Astrocyte (in vitro differentiated cells and primary cell): ENCODE results near the gene KLF17. TPM values are rescaled to one million over a fixed set of nuclear protein-coding genes. Genes with fewer than 3 reads are reported as not detected.
"Not testable (repeated sequence)": the region's sequence is repeated elsewhere in the genome, so short reads cannot be mapped to it uniquely, and the experiment has no call there.

ENCODE experiments used
- DNase-seq: peaks from one replicate; pipeline ENCODE4 v3.0.0-alpha.2; 2010; ENCODE audit warnings: low read depth
- FAIRE-seq: peaks from 2 replicates; lab custom pipeline; 2011; peaks lifted over from hg19 to GRCh38; lab: Jason Lieb, UNC
- H2AFZ ChIP-seq: 2 replicates; pipeline ENCODE4 v1.6.0; 2012; ENCODE audit warnings: low read depth, low read length, inconsistent platforms
- H3K27ac ChIP-seq: 2 replicates; pipeline ENCODE4 v1.5.1; 2011; ENCODE audit warnings: low read depth, low read length, inconsistent platforms
- H3K27me3 ChIP-seq: 2 replicates; pipeline ENCODE4 v1.6.0; 2011; ENCODE audit warnings: low read length, inconsistent platforms; ENCODE audit not compliant: insufficient read depth
- H3K36me3 ChIP-seq: 2 replicates; pipeline ENCODE4 v1.5.1; 2011; ENCODE audit warnings: low read length, inconsistent platforms; ENCODE audit not compliant: insufficient read depth
- H3K4me1 ChIP-seq: 2 replicates; pipeline ENCODE4 v1.5.1; 2011; ENCODE audit warnings: low read length, inconsistent platforms; ENCODE audit not compliant: insufficient read depth
- H3K4me2 ChIP-seq: 2 replicates; pipeline ENCODE4 v1.6.0; 2012; ENCODE audit warnings: low read length, inconsistent platforms
- H3K4me3 ChIP-seq: 2 replicates; pipeline ENCODE4 v1.5.1; 2011; ENCODE audit warnings: low read depth, mild to moderate bottlenecking, low read length, inconsistent platforms; ENCODE audit not compliant: insufficient read depth
- H3K79me2 ChIP-seq: 2 replicates; pipeline ENCODE4 v1.6.0; 2012; ENCODE audit warnings: mild to moderate bottlenecking, low read length, inconsistent platforms; ENCODE audit not compliant: insufficient read depth
- H3K9ac ChIP-seq: 2 replicates; pipeline ENCODE4 v1.6.0; 2012; ENCODE audit warnings: mild to moderate bottlenecking, low read length, inconsistent platforms
- H3K9me3 ChIP-seq: 2 replicates; pipeline ENCODE4 v1.5.1; 2012; ENCODE audit warnings: low read depth, mild to moderate bottlenecking, low read length, inconsistent platforms; ENCODE audit not compliant: insufficient read depth
- H4K20me1 ChIP-seq: 2 replicates; pipeline ENCODE4 v1.6.0; 2012; ENCODE audit warnings: low read length, inconsistent platforms; ENCODE audit not compliant: insufficient read depth
- H3K27ac Mint-ChIP-seq: one replicate; pipeline ENCODE4 v1.8.0; 2021; ENCODE audit warnings: mild to moderate bottlenecking, mixed read lengths; ENCODE audit not compliant: unreplicated experiment
- H3K27me3 Mint-ChIP-seq: one replicate; pipeline ENCODE4 v1.8.0; 2021; ENCODE audit warnings: low read depth, mixed read lengths; ENCODE audit not compliant: unreplicated experiment
- H3K36me3 Mint-ChIP-seq: one replicate; pipeline ENCODE4 v1.8.0; 2021; ENCODE audit warnings: low read depth, mixed read lengths; ENCODE audit not compliant: unreplicated experiment
- H3K4me1 Mint-ChIP-seq: one replicate; pipeline ENCODE4 v1.8.0; 2021; ENCODE audit warnings: low read depth, mixed read lengths; ENCODE audit not compliant: unreplicated experiment
- H3K4me3 Mint-ChIP-seq: one replicate; pipeline ENCODE4 v1.8.0; 2021; ENCODE audit warnings: mild to moderate bottlenecking, moderate library complexity, mixed read lengths; ENCODE audit not compliant: unreplicated experiment
- H3K9me3 Mint-ChIP-seq: one replicate; pipeline ENCODE4 v1.8.0; 2021; ENCODE audit warnings: mild to moderate bottlenecking, mixed read lengths; ENCODE audit not compliant: unreplicated experiment
- EZH2 ChIP-seq: IDR thresholded peaks from 2 replicates; pipeline ENCODE4 v1.6.1; 2012; ENCODE audit warnings: mild to moderate bottlenecking, low read length, inconsistent platforms; ENCODE audit not compliant: insufficient read depth
- total RNA-seq: library from RNA; stranded (reverse); gene quantifications from 2 replicates; pipeline ENCODE4 v1.2.1, GENCODE V29; 2021
- TF ChIP-seq, protein P1 (sequence below): IDR thresholded peaks from 2 replicates; pipeline ENCODE4 v1.5.1; 2011; ENCODE audit warnings: low read depth, mild to moderate bottlenecking, inconsistent platforms, low read length, moderate library complexity; ENCODE audit not compliant: insufficient read depth

The KLF17 gene
- total RNA-seq, 1 donor from 2014 or later, result 0.09 TPM

DNA sequence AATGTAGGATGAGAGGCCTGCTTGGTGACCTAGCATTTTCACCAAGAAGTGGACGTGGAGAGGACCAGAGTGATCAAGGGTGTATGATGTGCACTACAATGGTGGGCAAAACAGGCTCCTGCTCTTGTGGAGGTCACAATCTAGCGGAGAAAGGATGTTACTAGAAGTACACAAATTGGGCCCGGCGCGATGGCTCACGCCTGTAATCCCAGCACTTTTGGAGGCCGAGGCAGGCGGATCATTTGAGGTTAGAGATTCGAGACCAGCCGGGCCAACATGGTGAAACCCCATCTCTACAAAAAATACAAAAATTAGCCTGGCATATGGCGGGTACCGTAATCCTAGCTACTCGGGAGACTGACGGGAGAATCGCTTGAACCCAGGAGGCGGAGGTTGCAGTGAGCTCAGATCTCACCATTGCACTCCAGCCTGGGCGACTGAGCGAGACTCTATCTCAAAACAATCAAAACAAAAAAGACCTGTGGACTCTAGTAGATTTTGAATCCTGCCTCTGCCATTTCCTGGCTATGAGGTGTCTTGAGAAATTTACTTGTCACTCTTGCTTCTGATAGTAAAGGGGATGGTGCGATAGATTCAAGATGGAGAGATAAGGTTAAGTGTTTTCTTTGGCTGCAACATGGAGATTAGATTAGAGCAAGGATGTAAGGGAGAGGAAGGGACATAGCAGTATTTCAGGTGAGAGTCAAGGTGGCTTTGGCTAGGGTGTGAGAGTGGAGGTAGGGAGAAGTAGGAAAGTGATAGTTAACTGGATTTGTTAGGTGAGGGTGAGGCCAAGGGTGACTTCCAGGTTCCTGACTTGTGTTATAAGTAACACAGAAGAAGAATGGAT lies 15.7 kb downstream of the KLF17 start:
- H3K36me3 Mint-ChIP-seq, result no peaks in the 10 kb centered on the region
- Histone ChIP-seq H3K9ac (no peak overlapping the region), H3K4me1 (no peaks in the 10 kb centered on the region), H4K20me1 (no peaks in the 10 kb centered on the region), H3K4me2 (no peak overlapping the region), H3K4me3 (no peak overlapping the region), H3K9me3 (no peaks in the 10 kb centered on the region), H3K36me3 (no peaks in the 10 kb centered on the region), H3K79me2 (no peaks in the 10 kb centered on the region), H2AFZ (no peak overlapping the region), H3K27me3 (no peaks in the 10 kb centered on the region), H3K27ac (no peak overlapping the region)
- H3K9me3 Mint-ChIP-seq, result peaks cover 7% of the 10 kb centered on the region
- H3K27me3 Mint-ChIP-seq, result peaks cover 10% of the 10 kb centered on the region
- DNase-seq (no peak), FAIRE-seq (no peak)
- no peak overlapping the region for H3K27ac Mint-ChIP-seq
- H3K4me3 Mint-ChIP-seq, result no peak overlapping the region
- no peak for TF ChIP-seq EZH2
- TF ChIP-seq, protein P1, sequence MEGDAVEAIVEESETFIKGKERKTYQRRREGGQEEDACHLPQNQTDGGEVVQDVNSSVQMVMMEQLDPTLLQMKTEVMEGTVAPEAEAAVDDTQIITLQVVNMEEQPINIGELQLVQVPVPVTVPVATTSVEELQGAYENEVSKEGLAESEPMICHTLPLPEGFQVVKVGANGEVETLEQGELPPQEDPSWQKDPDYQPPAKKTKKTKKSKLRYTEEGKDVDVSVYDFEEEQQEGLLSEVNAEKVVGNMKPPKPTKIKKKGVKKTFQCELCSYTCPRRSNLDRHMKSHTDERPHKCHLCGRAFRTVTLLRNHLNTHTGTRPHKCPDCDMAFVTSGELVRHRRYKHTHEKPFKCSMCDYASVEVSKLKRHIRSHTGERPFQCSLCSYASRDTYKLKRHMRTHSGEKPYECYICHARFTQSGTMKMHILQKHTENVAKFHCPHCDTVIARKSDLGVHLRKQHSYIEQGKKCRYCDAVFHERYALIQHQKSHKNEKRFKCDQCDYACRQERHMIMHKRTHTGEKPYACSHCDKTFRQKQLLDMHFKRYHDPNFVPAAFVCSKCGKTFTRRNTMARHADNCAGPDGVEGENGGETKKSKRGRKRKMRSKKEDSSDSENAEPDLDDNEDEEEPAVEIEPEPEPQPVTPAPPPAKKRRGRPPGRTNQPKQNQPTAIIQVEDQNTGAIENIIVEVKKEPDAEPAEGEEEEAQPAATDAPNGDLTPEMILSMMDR, result no peak
- H3K4me1 Mint-ChIP-seq, result no peaks in the 10 kb centered on the region

DNA sequence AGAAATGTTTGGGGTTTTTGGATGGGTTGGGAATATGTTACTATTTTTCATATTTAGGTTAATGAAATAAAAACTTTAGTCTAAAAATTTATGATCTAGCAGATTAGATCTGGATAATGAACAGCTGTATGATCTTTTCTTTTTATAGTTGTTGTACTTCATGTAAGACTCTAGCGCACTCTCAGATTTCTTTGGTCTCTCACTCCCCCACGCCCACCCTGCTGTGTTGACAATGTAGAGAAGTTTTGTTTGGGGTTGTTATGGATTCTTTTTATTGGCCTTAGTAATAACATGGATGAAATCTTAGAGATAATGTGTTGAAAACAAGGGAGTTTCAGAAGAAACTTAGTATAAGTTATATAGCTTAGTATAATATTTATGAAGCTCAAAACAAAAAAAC lies 17.3 kb downstream of the KLF17 start:
- TF ChIP-seq, protein P1, result no peak
- no peak for TF ChIP-seq EZH2
- Histone ChIP-seq H3K27me3 (no peaks in the 10 kb centered on the region), H3K9ac (no peak overlapping the region), H3K79me2 (no peaks in the 10 kb centered on the region), H4K20me1 (no peaks in the 10 kb centered on the region), H2AFZ (no peak overlapping the region), H3K27ac (no peak overlapping the region), H3K4me2 (no peak overlapping the region), H3K36me3 (no peaks in the 10 kb centered on the region), H3K4me1 (no peaks in the 10 kb centered on the region), H3K4me3 (no peak overlapping the region), H3K9me3 (no peaks in the 10 kb centered on the region)
- no peak overlapping the region for H3K27ac Mint-ChIP-seq
- no peaks in the 10 kb centered on the region for H3K36me3 Mint-ChIP-seq
- H3K4me3 Mint-ChIP-seq, result no peak overlapping the region
- DNase-seq (no peak), FAIRE-seq (no peak)
- H3K27me3 Mint-ChIP-seq, result peaks cover 13% of the 10 kb centered on the region
- H3K4me1 Mint-ChIP-seq, result no peaks in the 10 kb centered on the region
- H3K9me3 Mint-ChIP-seq, result peaks cover 5% of the 10 kb centered on the region

DNA sequence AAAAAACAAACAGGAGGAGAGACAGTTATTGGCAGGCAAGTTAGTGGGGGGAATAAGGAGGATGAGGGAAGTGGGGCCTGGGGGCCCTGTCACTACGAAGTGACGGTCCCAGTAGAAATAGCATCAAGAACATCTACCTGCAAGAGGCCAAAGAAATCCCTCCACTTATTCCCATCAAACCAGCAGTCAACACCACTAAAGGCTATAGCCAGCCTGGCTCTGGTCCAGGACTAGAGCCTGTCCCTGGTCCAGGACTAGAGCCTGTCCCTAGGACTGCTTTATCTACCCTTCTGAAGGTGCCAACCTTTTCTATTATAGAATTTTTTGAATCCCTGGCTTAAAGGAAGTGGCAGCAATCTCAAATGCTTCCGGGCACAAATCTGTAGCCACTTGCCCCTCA lies 19.6 kb downstream of the KLF17 start:
- no peaks in the 10 kb centered on the region for H4K20me1 ChIP-seq
- H2AFZ ChIP-seq, result no peak overlapping the region
- TF ChIP-seq EZH2, result no peak
- TF ChIP-seq, protein P1, result no peak
- no peak overlapping the region for H3K27ac ChIP-seq
- no peak overlapping the region for H3K4me2 ChIP-seq
- no peaks in the 10 kb centered on the region for H3K4me1 ChIP-seq
- H3K36me3 ChIP-seq, result no peaks in the 10 kb centered on the region
- H3K79me2 ChIP-seq, result no peaks in the 10 kb centered on the region
- no peaks in the 10 kb centered on the region for H3K36me3 Mint-ChIP-seq
- no peak for DNase-seq
- H3K9me3 ChIP-seq, result peaks cover 2% of the 10 kb centered on the region
- peaks cover 17% of the 10 kb centered on the region for H3K27me3 Mint-ChIP-seq
- no peak for FAIRE-seq
- no peak overlapping the region for H3K4me3 ChIP-seq
- no peak overlapping the region for H3K9ac ChIP-seq
- no peaks in the 10 kb centered on the region for H3K4me1 Mint-ChIP-seq
- no peak overlapping the region for H3K4me3 Mint-ChIP-seq
- peaks cover 7% of the 10 kb centered on the region for H3K9me3 Mint-ChIP-seq
- no peaks in the 10 kb centered on the region for H3K27me3 ChIP-seq
- no peak overlapping the region for H3K27ac Mint-ChIP-seq

DNA sequence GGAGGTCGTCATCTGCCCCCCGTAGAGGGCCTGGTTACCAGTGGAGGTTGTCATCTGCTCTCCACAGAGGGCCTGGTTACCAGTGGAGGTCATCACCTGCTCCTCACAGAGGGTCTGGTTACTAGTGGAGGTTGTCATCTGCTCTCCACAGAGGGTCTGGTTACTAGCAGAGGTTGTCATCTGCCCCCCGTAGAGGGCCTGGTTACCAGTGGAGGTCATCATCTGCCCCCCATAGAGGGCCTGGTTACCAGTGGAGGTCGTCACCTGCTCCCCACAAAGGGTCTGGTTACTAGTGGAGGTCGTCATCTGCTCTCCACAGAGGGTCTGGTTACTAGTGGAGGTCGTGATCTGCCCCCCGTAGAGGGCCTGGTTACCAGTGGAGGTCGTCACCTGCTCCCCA lies 20.9 kb downstream of the KLF17 start:
- not testable (repeated sequence) for H3K9me3 Mint-ChIP-seq

More for the DNA sequence above, 20.9 kb downstream of the KLF17 start:
- not testable (repeated sequence) for H3K27ac Mint-ChIP-seq, H3K4me3 Mint-ChIP-seq, H3K4me1 Mint-ChIP-seq, H3K79me2 ChIP-seq, H3K4me3 ChIP-seq, H3K4me1 ChIP-seq, DNase-seq, H3K27ac ChIP-seq, H3K27me3 ChIP-seq, H3K9ac ChIP-seq, FAIRE-seq, H2AFZ ChIP-seq, H3K36me3 Mint-ChIP-seq, H3K36me3 ChIP-seq, H3K9me3 ChIP-seq, H3K4me2 ChIP-seq, H4K20me1 ChIP-seq
- peaks cover 16% of the 10 kb centered on the region for H3K27me3 Mint-ChIP-seq
